HPDE6-E6E7 (cell line): Measurements from ENCODE around the gene KSR2.
A peak's percentile ranks its signal among the peaks of the same experiment; 100 is the strongest.
"Not testable (repeated sequence)": the region's sequence is repeated elsewhere in the genome, so short reads cannot be mapped to it uniquely, and the experiment has no call there.

Source experiments
- DNase-seq: peaks from one replicate; pipeline ENCODE4 v3.0.0; 2011; ENCODE audit warnings: missing footprints; ENCODE audit errors: extremely low spot score

The KSR2 gene

GRCh38 chr12:117890644-117891043 lies 78.1 kb downstream of the KSR2 start:
- no peak for DNase-seq

DNA sequence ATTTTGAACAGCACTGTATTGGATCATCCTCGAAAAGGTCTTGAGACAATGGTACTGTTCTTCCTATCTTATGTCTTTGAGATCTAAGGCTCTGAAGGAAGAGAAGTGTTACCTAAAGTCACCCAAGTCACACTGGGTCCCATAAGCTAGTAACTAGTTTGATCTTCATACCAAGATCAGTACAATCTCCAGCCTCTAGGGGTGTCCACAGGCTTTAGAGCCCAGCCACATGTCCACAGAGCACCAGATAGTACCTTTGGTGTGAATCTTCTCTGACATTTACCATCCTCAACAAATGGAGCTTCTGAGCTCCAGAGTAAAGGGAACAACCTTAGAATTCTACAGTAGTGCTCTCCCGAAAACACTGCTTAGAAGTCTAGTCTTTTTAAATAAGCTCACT lies 78.7 kb downstream of the KSR2 start:
- DNase-seq = no peak

DNA sequence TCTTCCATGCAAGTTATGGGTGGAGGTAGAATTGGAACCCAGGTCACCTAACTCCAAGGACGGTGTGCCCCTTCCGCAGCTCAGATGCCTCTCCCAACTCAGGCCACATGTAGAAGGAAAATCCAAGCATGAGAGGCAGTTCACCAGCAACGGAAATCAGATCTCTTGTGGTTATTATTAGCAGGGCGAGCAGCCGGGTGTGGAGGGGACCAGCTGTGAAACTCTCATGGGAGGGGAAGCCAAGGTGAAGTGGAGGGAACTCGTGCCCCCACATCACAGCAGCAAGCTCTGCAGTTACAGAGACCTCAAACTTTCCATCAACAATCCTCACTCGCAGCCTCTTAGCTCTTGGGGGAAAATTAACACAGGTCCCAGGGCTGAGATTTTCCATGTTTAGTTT lies 79.7 kb downstream of the KSR2 start:
- no peak for DNase-seq

GRCh38 chr12:117885211-117885610 lies 83.6 kb downstream of the KSR2 start:
- no peak for DNase-seq

DNA sequence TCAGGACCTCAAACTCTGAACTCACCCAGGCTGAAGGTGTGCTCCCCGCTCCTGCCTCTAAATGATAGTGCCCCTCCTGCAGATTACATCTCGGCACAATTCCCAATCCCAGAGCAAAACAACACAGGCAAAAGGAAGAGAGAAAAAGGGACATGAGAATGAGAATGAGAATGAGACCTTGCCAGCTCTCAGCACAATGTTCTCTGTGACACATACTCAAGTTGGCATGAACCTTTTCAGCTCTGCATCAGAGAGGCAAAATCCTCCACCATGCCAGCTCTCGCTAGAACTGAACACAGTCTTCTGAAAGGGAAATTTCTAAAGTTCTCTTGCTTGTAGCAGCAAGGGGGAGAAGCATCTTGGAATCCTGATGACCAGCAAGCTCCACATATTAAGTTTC lies 84.6 kb downstream of the KSR2 start:
- no peak for DNase-seq

DNA sequence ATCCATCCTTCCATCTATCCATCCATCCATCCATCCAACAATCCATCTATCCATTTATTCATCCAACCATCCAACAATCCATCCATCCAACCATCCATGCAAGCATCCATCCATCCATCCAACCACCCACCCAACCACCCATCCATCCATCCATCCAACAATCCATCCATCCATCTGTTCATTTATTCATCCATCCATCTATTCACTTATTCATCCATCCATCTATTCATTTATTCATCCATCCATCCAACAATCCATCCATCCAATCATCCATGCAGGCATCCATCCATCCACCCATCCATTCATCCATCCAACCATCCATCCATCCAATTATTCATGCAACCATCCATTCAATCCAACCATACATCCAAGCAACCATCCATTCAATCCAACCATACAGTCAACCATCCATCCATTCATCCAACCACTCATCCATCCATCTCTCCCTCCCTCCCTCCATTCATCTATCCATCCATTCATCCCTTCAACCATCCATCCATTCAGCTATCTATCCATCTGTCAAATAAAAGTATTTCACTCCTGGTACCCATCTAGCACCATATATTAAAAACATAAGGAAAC lies 86.1 kb downstream of the KSR2 start:
- DNase-seq = no peak

DNA sequence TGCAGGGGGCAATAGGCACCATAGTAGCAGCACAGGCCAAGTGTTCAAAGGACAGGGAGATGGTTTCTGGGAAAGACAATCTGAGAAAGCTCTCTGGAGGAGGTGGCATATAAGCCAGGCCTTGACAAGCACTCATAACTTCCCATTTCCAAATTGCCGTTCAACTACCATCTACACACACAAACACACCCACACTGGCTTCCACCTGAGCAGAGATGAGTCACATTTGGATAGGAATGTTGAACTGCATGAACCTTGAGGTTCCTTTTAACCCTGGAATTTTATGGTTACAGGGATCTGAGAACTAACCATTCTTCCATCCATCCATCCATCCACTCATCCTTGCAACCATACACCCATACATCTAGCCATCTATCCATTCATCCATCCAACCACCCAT lies 86.6 kb downstream of the KSR2 start:
- DNase-seq = no peak

DNA sequence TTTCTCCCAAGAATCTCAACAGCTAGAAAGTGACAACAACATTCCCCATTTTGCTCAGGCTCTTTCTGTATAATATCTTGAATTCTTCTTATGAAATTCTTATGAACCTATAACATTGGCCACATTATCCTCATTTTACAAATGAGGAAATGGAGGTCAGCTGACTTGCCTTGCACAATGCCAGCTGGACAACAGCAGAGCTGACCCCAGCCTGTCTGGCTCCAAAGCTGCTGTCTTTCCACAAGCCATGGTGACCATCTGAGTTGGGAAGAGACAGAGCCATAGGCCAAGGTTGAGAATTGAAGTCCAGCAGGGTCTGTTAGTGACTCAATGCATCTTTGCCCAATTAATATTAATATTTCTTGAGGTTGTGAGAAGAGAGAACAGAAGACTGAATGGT lies 87.3 kb downstream of the KSR2 start:
- DNase-seq = no peak

DNA sequence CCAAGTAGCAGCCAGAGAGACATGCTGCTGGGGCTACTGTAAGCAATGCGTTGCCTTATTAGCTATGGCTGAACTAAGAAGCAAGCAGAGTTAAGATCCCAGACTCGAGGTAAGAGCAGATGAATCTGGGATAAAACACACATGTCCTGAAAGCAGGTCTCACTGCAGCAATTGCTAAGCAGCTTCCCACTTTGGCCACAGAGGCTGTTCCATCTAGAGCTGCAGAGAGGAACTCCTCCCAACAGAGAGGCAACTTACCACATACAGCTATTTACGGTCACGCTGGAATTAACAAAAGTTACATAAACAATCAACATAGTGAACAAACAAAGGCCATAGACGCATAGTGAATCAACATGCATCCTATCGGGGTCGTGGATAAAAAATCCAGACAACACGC lies 90.2 kb downstream of the KSR2 start:
- no peak for DNase-seq

DNA sequence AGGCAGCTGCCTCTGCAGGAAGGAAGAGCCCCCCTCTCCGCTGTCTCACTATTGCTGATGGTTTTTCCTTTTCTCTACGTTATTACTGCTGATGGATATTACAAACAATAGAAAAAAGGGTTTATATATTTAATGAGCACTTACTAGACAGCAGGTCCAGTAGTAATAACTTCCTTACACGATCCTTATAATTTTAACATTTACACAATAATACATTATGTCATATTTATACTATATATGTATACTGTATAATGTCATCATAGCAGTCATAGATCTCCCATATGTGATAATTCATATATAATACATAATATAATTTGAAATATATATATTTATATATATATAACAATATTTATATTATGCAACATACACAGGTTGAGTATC lies 92.4 kb downstream of the KSR2 start:
- DNase-seq = no peak

DNA sequence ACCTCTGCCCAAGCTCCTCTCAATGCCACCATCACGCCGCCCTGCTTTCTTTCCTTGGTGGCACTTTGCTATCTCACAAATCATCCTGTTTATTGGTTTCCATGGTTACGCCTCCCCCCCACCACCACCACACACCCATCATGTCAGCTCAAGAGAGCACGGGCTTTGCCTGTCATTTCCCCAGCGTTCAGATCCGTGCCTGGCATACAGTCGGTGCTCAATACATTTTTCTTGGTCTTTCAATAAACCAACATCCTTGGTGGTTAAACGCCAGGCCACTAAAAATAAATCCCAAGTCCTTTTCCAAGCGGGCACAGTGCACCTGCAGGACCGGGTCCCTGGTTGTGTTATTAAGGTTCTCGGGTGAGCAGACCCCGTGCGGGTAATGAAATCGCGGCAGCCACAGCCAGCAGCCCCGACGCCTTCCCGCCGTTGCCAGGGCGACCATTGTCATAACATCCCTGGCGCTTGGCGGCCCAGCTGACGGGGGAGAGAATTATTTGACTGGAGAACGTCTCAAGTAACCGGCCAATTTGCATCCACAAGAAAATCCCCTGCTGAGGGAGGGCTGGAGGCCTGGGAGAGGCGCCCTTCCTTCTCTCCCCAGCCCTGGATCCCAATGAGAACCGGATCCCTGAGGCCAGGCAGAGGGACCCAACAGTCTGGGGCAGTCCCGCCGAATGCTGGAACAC lies 92.9 kb downstream of the KSR2 start:
- no peak for DNase-seq

GRCh38 chr12:117874842-117875434 lies 93.9 kb downstream of the KSR2 start:
- peak; percentile 40 for DNase-seq

DNA sequence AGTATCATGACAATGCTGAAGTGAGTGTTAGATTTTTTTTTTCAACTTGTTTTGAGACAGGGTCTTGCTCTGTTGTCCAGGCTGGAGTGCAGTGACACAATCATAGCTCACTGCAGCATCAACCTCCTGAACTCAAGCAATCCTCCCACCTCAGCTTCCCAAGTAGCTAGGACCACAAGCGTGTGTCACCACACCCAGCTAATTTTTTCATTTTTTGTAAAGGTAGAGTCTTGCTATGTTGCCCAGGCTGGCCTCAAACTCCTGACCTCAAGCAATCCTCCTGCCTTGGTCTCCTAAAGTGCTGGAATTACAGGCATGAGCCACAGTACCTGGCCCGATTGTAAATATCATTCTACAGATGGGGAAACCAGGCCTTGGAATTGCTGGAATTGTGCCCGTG lies 94.6 kb downstream of the KSR2 start:
- DNase-seq = not testable (repeated sequence)

DNA sequence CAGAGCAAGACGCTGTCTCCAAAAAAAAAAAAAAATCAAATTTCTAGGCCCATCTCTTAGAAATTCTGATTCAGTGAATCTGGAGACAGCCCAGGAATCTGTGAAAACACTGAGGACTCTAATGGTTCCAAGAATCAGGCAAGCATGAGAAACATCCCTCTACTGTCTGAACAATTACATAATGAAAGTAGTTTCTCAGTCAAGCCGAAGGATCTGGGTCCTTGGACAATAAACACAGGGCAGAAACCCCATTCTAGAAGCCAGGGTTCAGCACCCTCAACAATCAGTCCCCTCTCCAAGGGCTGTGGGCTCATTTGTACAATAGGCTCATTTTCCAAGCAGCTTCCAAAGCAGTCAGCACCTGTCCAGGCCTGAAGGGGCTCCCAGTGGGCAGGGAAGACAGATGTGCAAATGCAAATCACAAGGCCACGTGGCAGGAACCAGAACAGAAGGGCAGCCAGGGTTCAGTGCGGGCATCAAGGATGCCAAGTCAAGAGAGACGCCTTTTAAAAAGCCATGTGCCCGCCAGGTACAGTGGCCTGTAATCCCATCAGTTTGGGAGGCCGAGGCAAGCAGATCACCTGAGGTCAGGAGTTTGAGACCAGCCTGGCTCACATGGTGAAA lies 96.1 kb downstream of the KSR2 start:
- no peak for DNase-seq

GRCh38 chr12:117869551-117869950 lies 99.2 kb downstream of the KSR2 start:
- DNase-seq = no peak

DNA sequence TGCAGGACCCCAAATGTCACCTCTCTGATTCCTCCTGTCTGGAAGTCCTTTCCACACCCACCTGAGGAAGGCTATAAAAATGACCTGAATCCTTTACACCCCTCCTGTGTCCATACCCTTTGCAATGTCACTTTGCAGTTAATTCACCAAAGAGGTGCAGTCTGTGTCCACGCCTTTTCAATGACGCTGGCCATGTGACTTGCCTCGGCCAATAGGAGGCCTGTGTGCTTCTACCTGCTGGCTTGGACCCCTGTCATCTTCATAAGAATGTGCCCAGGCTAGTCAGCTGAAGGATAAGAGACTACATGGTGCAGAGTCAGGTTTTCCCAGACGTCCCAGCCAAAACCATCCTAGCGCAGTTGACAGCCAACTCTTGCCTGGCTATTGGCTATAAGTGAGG lies 101.4 kb downstream of the KSR2 start:
- DNase-seq = no peak

DNA sequence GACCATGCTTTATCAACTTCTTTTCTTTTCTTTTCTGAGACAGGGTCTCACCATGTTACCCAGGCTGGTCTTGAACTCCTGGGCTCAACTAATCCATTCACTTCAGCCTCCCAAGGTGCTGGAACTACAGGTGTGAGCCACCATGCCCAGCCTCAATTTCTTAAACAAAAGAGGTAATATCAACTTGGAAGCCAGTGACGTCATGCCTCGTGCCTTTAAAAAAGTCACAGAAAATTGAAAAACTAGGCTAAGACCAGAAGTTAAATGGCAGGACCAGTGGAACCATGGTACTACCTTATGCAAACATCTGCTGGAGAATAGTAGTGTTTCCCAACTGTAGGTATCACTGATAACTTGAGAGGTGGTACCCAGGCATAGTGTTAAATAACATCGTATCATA lies 103.3 kb downstream of the KSR2 start:
- no peak for DNase-seq

GRCh38 chr12:117863002-117863709 lies 105.6 kb downstream of the KSR2 start:
- DNase-seq = no peak

- DNase-seq = no peak
These were observed 107.1 kb downstream of the KSR2 start for GRCh38 chr12:117861691-117862090.

- DNase-seq = not testable (repeated sequence)
These were observed 108.0 kb downstream of the KSR2 start for GRCh38 chr12:117860787-117861290.

- DNase-seq = no peak
These were observed 108.7 kb downstream of the KSR2 start for GRCh38 chr12:117860111-117860510.
